BE2C (cell line): ENCODE data around the gene SLC4A5.

Source experiments
- DNase-seq: peaks from one replicate; pipeline ENCODE4 v3.0.0-alpha.2; 2020
- H3K27me3 ChIP-seq: fragments of 250-450 bp; sonication (Bioruptor Pico); 2 replicates; pipeline ENCODE4 v1.5.1; 2020; ENCODE audit warnings: mild to moderate bottlenecking
- H3K36me3 ChIP-seq: fragments of 250-450 bp; sonication (Bioruptor Pico); 2 replicates; pipeline ENCODE4 v1.5.1; 2020; ENCODE audit warnings: mild to moderate bottlenecking
- H3K4me1 ChIP-seq: fragments of 250-450 bp; sonication (Bioruptor Pico); 2 replicates; pipeline ENCODE4 v1.5.1; 2020
- H3K4me3 ChIP-seq: 2 replicates; pipeline ENCODE4 v1.5.1; 2011; ENCODE audit warnings: low read depth, low read length
- H3K9me3 ChIP-seq: fragments of 250-450 bp; sonication (Bioruptor Pico); 2 replicates; pipeline ENCODE4 v1.5.1; 2020
- CTCF ChIP-seq: IDR thresholded peaks from 2 replicates; pipeline ENCODE4 v1.5.1; 2012; ENCODE audit warnings: mild to moderate bottlenecking, low read depth, low read length

SLC4A5 gene

DNA sequence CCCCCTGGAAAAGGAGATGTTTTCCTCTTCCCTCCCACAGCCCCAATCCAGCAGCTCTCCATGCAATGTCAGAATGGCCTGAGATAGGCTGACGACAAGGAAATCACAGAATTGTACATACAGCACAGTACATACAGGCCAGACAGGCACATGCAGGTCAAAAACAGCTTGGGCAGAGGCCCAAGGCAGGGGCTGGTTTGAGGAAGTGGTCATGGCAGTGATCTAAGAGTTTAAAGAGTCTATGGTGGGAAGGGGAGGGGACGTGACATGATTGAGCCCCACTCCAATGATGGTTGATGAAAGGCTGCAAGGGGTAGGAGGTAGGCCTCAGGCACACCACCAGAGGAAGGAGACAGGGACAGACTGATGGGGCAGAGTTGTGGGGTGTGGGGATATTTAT, 32.6 kb upstream of the SLC4A5 start:
- no peaks in the 10 kb centered on the region; the same call in 1 of the 2 replicates for H3K36me3 ChIP-seq
- H3K4me1 ChIP-seq = peaks cover 3% of the 10 kb centered on the region; the same call in 1 of the 2 replicates
- no peaks in the 10 kb centered on the region for H3K27me3 ChIP-seq
- DNase-seq = no peak
- H3K4me3 ChIP-seq = no peak overlapping the region
- no peaks in the 10 kb centered on the region for H3K9me3 ChIP-seq
- no peak for TF ChIP-seq CTCF

GRCh38 chr2:74374509-74375205, 31.4 kb upstream of the SLC4A5 start:
- peak; percentile 86 for DNase-seq
- peaks cover 3% of the 10 kb centered on the region; the same call in 1 of the 2 replicates for H3K4me1 ChIP-seq
- peak overlapping the region; percentile 71 for H3K4me3 ChIP-seq
- peaks cover 5% of the 10 kb centered on the region; the same call in 1 of the 2 replicates for H3K36me3 ChIP-seq
- no peaks in the 10 kb centered on the region for H3K9me3 ChIP-seq
- TF ChIP-seq CTCF = no peak
- H3K27me3 ChIP-seq = no peaks in the 10 kb centered on the region

- peak overlapping the region; percentile 71 for H3K4me3 ChIP-seq
- H3K27me3 ChIP-seq = no peaks in the 10 kb centered on the region
- no peaks in the 10 kb centered on the region for H3K9me3 ChIP-seq
- peaks cover 3% of the 10 kb centered on the region; the same call in 1 of the 2 replicates for H3K4me1 ChIP-seq
- no peak for DNase-seq
- H3K36me3 ChIP-seq = peaks cover 10% of the 10 kb centered on the region
- TF ChIP-seq CTCF = no peak
Observed at GRCh38 chr2:74373985-74374384, 30.8 kb upstream of the SLC4A5 start.

- H3K36me3 ChIP-seq = peaks cover 17% of the 10 kb centered on the region
- no peak for TF ChIP-seq CTCF
- no peaks in the 10 kb centered on the region for H3K9me3 ChIP-seq
- H3K4me3 ChIP-seq = peak overlapping the region; percentile 71
- no peaks in the 10 kb centered on the region for H3K27me3 ChIP-seq
- H3K4me1 ChIP-seq = peaks cover 3% of the 10 kb centered on the region; the same call in 1 of the 2 replicates
- peak; percentile 47 for DNase-seq
Observed at GRCh38 chr2:74373221-74373676, 30.0 kb upstream of the SLC4A5 start.

- Histone ChIP-seq H3K36me3 (peaks cover 21% of the 10 kb centered on the region), H3K9me3 (no peaks in the 10 kb centered on the region), H3K4me3 (no peak overlapping the region; the same call in 1 of the 2 replicates), H3K27me3 (no peaks in the 10 kb centered on the region), H3K4me1 (peaks cover 3% of the 10 kb centered on the region; the same call in 1 of the 2 replicates)
- no peak for TF ChIP-seq CTCF
- DNase-seq = no peak
Observed at GRCh38 chr2:74372674-74373073, 29.5 kb upstream of the SLC4A5 start.

- no peak for TF ChIP-seq CTCF
Observed at GRCh38 chr2:74371421-74371820, 28.2 kb upstream of the SLC4A5 start.

More at GRCh38 chr2:74371421-74371820, 28.2 kb upstream of the SLC4A5 start:
- Histone ChIP-seq H3K9me3 (no peaks in the 10 kb centered on the region), H3K27me3 (no peaks in the 10 kb centered on the region), H3K4me1 (peaks cover 3% of the 10 kb centered on the region; the same call in 1 of the 2 replicates), H3K36me3 (peaks cover 30% of the 10 kb centered on the region), H3K4me3 (no peak overlapping the region)
- DNase-seq = no peak
